Measurements from ENCODE around the gene PHF12. TPM values are rescaled to one million over a fixed set of nuclear protein-coding genes. Genes with fewer than 3 reads are reported as not detected.
"Not testable (repeated sequence)": the region's sequence is repeated elsewhere in the genome, so short reads cannot be mapped to it uniquely, and the experiment has no call there.

PHF12 gene
- total RNA-seq, 1 donor from 2014 or later: 39.8 TPM

- no peak for DNase-seq (ENCODE audit: extremely low read depth, low read depth, low spot score)
Measured at GRCh38 chr17:28906706-28907438, 44.4 kb downstream of the PHF12 start.

GRCh38 chr17:28906276-28906675, 45.0 kb downstream of the PHF12 start:
- DNase-seq (ENCODE audit: extremely low read depth, low read depth, low spot score): no peak

- DNase-seq (ENCODE audit: extremely low read depth, low read depth, low spot score): no peak
Measured at GRCh38 chr17:28904800-28905199, 46.5 kb downstream of the PHF12 start.

DNA sequence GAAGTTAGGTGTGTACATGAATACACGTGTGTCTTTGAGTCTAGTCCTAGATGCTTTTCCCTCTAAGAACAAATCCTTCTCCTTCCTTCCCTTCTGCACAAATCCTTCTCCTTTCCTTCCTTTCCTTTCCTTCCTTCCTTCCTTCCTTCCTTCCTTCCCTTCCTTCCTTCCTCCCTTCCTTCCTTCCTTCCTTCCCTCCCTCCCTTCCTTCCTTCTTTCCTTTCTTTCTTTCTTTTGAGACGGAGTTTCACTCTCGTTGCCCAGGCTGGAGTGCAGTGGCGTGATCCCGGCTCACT, 47.8 kb downstream of the PHF12 start:
- DNase-seq (ENCODE audit: extremely low read depth, low read depth, low spot score): not testable (repeated sequence)

DNA sequence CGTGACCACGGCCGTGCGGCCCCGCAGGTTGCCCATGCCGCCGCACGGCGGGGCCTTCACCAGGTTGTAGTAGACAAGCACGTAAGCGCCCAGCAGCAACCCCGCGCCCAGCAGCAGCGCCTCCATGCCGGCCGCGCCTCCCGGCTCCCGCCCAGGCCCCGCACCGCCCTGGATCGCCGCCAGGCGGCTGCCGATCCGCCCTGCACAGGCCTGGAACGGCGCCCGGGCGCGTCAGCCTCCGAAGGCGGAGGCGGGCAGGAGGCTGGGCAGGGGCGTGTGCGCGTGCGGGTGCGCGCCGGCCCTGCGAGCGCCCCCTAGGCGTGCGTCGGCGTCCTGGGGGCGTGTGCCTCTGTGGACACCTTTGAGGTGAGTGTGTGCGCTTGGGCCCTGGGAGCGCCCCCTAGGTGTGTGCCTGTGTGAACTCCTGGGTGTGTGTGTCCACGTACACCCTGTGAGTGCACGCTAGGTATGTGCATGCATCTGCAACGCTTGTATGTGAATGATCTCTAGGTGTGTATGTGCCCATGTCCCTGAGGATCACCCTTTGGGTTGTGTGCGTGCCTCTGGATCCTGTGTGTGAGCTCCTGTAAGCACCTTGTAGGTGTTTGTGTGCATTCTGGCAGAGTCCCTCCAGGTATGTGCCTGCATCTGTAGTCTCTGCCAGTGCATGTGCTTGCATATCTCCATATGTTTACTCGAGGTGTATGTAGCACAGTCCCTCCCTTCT, 48.3 kb downstream of the PHF12 start, which contains the start of gene DHRS13:
DHRS13 (minus strand) TSS at position 261 of the 727 bp plus-strand sequence; CDS start at position 126, 135 bp downstream.
- no peak for DNase-seq (ENCODE audit: extremely low read depth, low read depth, low spot score)

DNA sequence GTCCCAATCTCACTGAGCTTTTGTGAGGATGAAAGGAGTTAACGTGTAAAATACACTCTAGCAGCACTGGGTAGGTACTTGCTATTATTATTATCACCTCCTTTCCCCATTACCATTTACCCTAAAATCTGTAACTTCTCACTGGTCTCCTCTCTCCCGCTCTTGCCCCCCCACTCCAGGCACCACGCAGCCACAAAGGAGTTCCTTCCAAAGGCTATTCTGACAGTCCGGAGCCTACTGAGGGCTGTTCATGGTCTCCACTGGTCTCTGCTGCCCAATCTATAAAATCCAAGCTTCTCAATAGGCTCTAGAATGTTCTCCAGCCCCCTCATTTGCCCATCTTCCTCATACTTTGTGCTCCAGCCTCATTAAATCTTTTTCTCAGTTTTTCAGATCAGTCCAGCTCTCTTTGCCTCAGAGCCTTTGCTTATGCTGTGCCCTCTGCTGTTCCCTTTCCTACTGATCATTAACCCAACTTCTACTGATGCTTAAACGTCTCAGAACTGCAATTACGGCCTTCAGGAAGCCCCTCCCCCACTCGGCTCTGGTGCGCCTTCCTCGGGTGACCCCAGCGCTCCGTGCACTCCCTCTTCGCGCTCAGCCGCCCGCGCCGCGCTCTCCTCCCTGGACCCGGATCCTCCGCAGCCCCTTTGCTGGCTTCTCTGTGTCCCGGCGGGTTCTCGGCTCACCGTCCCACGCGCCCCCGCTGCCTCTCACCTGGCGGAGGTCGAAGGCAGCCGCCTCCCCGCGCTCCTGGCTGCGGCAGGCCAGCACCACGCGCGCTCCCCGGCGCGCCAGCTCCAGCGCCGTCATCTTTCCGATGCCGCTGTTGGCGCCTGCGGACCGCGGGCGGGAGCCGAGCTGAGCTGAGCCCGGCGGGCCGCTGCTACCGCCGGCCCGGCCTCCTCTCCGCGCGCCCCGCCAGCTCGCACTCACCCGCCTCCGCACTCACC, 49.2 kb downstream of the PHF12 start:
- DNase-seq (ENCODE audit: extremely low read depth, low read depth, low spot score): no peak

- DNase-seq (ENCODE audit: extremely low read depth, low read depth, low spot score): no peak
Measured at GRCh38 chr17:28900986-28901726, 50.2 kb downstream of the PHF12 start.

DNA sequence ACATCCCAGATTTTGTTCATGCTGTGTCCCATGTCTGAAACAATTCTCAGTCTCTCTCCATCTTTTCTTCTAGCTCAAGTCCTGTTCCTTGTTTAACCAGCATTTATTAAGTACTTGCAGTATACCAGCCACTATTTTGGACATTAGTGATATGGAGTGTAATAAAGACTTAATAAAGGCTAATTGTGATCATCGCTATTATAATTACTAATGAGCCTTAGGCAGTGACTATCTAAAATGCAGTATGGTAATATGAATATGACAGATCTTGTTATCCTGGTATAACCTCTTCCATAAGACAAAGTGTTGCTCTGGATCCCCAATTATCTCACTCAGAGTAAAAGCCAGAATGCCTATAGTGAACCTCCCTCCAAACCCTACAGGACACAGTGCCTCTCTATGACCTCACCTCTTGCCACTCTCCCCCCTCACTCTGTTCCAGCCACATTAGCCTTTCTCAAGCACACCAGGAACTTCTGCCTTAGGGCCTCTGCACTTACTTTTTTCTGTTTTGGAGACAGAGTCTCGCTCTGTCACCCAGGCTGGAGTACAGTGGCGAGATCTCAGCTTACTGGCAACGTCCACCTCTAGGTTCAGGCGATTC, 52.0 kb downstream of the PHF12 start:
- DNase-seq (ENCODE audit: extremely low read depth, low read depth, low spot score): no peak

GRCh38 chr17:28898527-28898955, 52.8 kb downstream of the PHF12 start:
- DNase-seq (ENCODE audit: extremely low read depth, low read depth, low spot score): no peak

DNA sequence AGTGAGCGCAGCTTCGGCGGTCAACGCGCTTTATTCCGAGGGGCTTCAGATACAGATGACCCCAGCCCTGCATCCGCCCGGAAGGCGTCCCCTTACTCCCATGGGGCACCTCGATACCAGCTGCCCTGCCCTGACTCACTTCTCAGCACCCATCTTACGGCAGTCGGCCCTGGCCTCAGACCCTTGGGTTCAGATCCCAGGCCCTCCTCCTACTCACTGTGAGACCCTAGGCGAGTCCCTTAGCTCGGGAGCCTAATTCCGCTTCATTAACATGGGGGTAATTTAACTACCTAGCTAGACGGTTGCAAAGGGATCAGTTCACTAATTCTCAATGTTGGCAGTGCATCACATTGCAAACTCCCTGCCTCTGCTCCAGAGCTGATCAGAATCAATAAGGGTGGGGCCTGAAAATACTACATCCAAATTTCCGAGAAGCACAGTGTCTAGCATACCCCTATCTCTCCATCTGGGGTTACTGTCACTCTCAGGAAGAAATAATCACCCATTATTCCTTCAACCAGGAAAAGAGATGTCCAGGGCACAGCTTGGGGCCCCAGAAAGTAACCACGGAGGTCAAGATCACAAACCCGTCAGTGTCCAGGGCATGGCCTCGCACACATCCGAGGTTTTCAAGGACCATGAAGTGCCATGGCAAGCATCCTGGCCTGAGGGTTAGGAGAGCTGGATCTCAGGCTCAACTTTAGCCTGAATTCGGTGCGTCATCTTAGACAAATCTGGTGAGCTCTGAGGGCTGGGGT, 53.4 kb downstream of the PHF12 start:
- DNase-seq (ENCODE audit: extremely low read depth, low read depth, low spot score): no peak

DNA sequence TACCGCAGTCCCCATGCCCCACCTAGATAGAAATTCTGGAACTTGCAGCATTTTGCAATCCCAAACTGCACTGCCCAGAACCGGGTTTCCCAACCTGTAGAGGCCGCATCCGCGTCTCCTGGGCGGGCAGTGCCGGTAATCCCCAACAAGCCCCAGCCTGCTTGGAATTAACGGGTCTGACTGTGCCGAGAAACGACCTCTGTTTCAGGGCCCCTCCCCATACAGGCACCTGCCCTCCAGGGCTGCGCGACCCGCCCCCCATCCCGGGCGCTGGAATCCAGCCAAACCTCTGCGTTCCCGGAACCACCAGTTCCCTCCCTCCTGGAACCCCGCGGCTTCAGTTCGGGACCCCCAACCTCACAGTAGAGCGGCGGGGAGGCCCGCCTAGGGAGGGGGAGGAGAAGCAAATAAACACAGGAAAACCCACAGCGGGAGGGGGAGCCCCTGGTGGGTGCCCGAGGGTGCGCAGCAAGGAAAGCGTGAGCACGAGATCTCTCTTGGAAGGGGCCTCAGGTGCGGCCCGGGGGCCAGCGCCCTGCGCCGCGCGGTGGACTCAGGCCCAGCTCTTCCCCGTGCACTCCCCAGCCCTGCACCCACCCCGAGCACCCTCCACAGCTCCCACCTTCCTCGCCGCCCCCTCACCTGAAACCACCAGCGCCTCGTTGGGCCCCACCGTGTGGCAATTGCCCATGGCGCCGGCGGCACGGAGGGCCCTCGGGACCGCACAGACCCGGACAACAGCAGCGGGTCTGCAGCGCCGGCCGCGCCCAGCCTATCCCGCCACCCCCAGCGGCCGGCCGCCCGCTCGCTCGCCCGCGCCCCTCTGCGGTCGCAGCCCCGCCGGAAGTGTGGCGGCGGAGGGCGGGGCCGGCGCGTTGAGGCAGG, 54.2 kb downstream of the PHF12 start, which contains the start of gene FLOT2:
FLOT2 (minus strand) TSS at position 850 of the 885 bp plus-strand sequence; CDS start at position 691, 159 bp downstream.
- no peak for DNase-seq (ENCODE audit: extremely low read depth, low read depth, low spot score)

DNA sequence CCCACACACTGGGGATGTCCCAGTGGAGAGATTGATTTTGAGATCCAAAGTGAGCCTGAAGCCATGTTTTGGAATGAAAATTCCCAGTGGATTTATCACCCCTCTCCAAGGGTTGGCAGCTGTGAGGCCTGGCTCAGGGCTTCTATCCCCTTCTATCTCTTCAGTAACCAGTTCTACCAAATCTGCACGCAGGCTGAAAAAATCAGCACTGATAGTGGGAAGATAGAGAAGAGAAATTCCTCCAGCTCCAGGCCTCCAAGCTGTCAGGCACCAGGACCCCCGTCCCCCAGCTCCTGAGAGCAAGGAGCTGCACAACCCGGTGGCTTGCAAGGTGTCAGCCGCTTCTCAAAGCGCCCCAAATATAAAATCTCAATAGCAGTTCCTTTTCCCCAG, 54.8 kb downstream of the PHF12 start:
- DNase-seq (ENCODE audit: extremely low read depth, low read depth, low spot score): no peak

DNA sequence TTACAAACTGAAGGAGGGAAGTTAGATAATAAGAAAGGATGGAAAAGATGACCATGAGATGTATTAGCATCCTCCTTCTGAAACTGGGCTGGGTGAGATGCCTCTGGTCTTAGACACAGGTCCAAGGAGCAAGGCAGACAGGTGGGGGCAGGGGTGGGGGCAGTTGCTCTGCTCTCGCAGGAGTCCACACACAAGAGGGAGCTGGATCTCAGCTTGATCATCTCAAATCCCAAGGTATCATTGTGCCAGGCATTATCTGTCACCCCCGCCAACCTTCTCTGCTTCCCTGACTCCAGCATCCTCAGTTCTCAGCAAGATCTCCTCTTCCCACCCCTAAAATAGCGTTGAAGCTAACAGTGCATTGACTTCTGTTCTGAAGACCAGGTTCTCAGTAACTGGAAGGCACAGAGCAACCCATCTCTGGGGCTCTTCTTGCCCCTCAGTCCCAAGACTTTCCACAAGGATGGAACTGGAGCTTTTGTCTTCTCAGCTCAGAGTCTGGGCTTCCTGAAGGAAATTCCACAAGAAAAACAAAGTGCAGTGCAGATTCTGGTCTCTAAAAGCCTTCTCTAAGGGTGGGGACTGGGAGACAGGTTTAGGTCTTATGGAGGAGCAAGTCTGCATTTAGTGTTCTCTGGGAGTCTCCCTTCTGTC, 55.4 kb downstream of the PHF12 start:
- no peak for DNase-seq (ENCODE audit: extremely low read depth, low read depth, low spot score)

- DNase-seq (ENCODE audit: extremely low read depth, low read depth, low spot score): not testable (repeated sequence)
Measured at GRCh38 chr17:28893248-28894183, 57.8 kb downstream of the PHF12 start.

DNA sequence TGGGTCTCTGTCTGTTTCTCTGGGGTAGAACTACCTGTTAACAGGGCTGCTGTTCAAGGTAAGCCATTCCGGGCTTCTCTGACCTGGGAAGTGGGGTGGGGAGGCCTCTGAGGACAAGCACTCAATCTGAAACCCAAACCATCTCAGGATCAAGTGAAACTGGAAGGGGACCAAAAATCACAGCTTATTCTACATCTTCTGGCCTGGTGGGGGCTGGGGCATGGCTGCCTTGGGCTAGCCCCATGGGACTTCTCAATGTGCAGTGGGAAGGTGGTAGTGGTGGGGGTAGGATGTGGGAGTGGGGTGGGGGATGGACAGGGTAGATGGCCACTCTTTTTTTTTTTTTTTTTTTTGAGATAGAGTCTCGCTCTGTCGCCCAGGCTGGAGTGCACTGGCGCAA, 59.3 kb downstream of the PHF12 start:
- DNase-seq (ENCODE audit: extremely low read depth, low read depth, low spot score): no peak

- no peak for DNase-seq (ENCODE audit: extremely low read depth, low read depth, low spot score)
Measured at GRCh38 chr17:28891201-28891600, 60.1 kb downstream of the PHF12 start.

- DNase-seq (ENCODE audit: extremely low read depth, low read depth, low spot score): no peak
Measured at GRCh38 chr17:28889996-28890395, 61.3 kb downstream of the PHF12 start.
